IMR-90 (cell line): ENCODE results near the gene CADM1. TPM values are rescaled to one million over a fixed set of nuclear protein-coding genes. Genes with fewer than 3 reads are reported as not detected.

Source experiments
- ATAC-seq: fragments of 200-7000 bp; cut with Tn5 transposase; 2 replicates; pipeline ENCODE4 v1.9.1; 2020; ENCODE audit warnings: low read depth, mild to moderate bottlenecking, moderate library complexity
- BruUV-seq: library from RNA; stranded (reverse); fragments of 400-500 nt; replicated peaks from 2 replicates; lab custom pipeline; 2021; lab: Mats Ljungman, UMichigan
- CTCF ChIA-PET: fragments of 300-600 bp; formaldehyde crosslinking; extraction: SDS; loops from one replicate; lab custom pipeline; 2021; ENCODE audit warnings: antibody characterized with exemption; lab: Yijun Ruan, JAX
- POLR2A ChIA-PET: fragments of 300-600 bp; sonication (Branson Sonifier 250); formaldehyde crosslinking; loops from one replicate; lab custom pipeline; 2022; ENCODE audit warnings: antibody characterized with exemption; ENCODE audit not compliant: unreplicated experiment; lab: Charles Lee
- DNase-seq: peaks from one replicate; pipeline ENCODE4 v3.0.0; 2013
- H2AFZ ChIP-seq: replicated peaks from 2 replicates; pipeline ENCODE3; 2013; ENCODE audit warnings: low read length, mild to moderate bottlenecking; ENCODE audit not compliant: poor library complexity
- H2AK5ac ChIP-seq: 2 replicates; pipeline ENCODE4 v1.6.1; 2013; ENCODE audit warnings: low read depth, low read length, inconsistent platforms
- H2AK9ac ChIP-seq: replicated peaks from 2 replicates; pipeline ENCODE3; 2013; ENCODE audit warnings: mild to moderate bottlenecking, low read depth, low read length, moderate library complexity; ENCODE audit not compliant: poor library complexity
- H2BK120ac ChIP-seq: 2 replicates; pipeline ENCODE4 v1.6.1; 2013; ENCODE audit warnings: low read depth, low read length, inconsistent platforms
- H2BK15ac ChIP-seq: 3 replicates; pipeline ENCODE4 v1.6.1; 2013; ENCODE audit warnings: low read depth, low read length, inconsistent platforms
- H2BK20ac ChIP-seq: 2 replicates; pipeline ENCODE4 v1.6.1; 2013; ENCODE audit warnings: low read depth, mild to moderate bottlenecking, inconsistent platforms, low read length, moderate library complexity
- H2BK5ac ChIP-seq: 2 replicates; pipeline ENCODE4 v1.6.1; 2013; ENCODE audit warnings: mild to moderate bottlenecking, low read depth, low read length, inconsistent platforms; ENCODE audit not compliant: poor library complexity, severe bottlenecking
- H3K14ac ChIP-seq: replicated peaks from 2 replicates; pipeline ENCODE4 v1.6.1; 2013; ENCODE audit warnings: low read depth, low read length, inconsistent platforms
- H3K18ac ChIP-seq: 2 replicates; pipeline ENCODE4 v1.6.1; 2013; ENCODE audit warnings: low read depth, low read length, control low read depth
- H3K23ac ChIP-seq: 2 replicates; pipeline ENCODE4 v1.6.1; 2013; ENCODE audit warnings: low read depth, low read length, inconsistent platforms
- H3K27ac ChIP-seq: 2 replicates; pipeline ENCODE4 v1.5.1; 2013; ENCODE audit warnings: mild to moderate bottlenecking, control low read depth, low read length; ENCODE audit not compliant: insufficient read depth
- H3K27me3 ChIP-seq: 2 replicates; pipeline ENCODE4 v1.6.1; 2013; ENCODE audit warnings: low read length; ENCODE audit not compliant: control insufficient read depth, insufficient read depth
- H3K36me3 ChIP-seq: 2 replicates; pipeline ENCODE4 v1.6.1; 2013; ENCODE audit warnings: low read length, mixed read lengths; ENCODE audit not compliant: control insufficient read depth, insufficient read depth
- H3K4ac ChIP-seq: 2 replicates; pipeline ENCODE4 v1.6.1; 2013; ENCODE audit warnings: low read depth, low read length, inconsistent platforms
- H3K4me1 ChIP-seq: 2 replicates; pipeline ENCODE4 v1.6.1; 2013; ENCODE audit warnings: low read length, mixed read lengths; ENCODE audit not compliant: control insufficient read depth, insufficient read depth
- H3K4me2 ChIP-seq: 2 replicates; pipeline ENCODE4 v1.6.1; 2013; ENCODE audit warnings: low read depth, mild to moderate bottlenecking, control low read depth, low read length, moderate library complexity
- H3K4me3 ChIP-seq: 2 replicates; pipeline ENCODE4 v1.5.1; 2013; ENCODE audit warnings: low read depth, mild to moderate bottlenecking, control low read depth, low read length, moderate library complexity; ENCODE audit not compliant: insufficient read depth
- H3K56ac ChIP-seq: 2 replicates; pipeline ENCODE4 v1.6.1; 2013; ENCODE audit warnings: low read length, inconsistent platforms; ENCODE audit not compliant: insufficient read depth; ENCODE audit errors: extremely low read depth
- H3K79me1 ChIP-seq, 2 experiments: 2 replicates each; pipeline ENCODE4 v1.6.1; 2013; ENCODE audit warnings: low read length in 2 of 2, inconsistent platforms in 1 of 2, low read depth in 1 of 2
- H3K9ac ChIP-seq: 2 replicates; pipeline ENCODE4 v1.6.1; 2013; ENCODE audit warnings: low read depth, low read length, control low read depth
- H3K9me1 ChIP-seq: 2 replicates; pipeline ENCODE4 v1.6.1; 2013; ENCODE audit warnings: low read length, inconsistent platforms; ENCODE audit not compliant: insufficient read depth
- H3K9me3 ChIP-seq: 2 replicates; pipeline ENCODE4 v1.6.1; 2013; ENCODE audit warnings: low read length; ENCODE audit not compliant: control insufficient read depth, insufficient read depth
- H4K20me1 ChIP-seq: 2 replicates; pipeline ENCODE4 v1.6.1; 2013; ENCODE audit warnings: low read length, inconsistent platforms; ENCODE audit not compliant: insufficient read depth
- H4K5ac ChIP-seq: 2 replicates; pipeline ENCODE4 v1.6.1; 2013; ENCODE audit warnings: mild to moderate bottlenecking, low read depth, low read length, control low read depth
- H4K8ac ChIP-seq, 2 experiments: 2 replicates each; pipeline ENCODE4 v1.6.1; 2013; ENCODE audit warnings: low read depth in 2 of 2, low read length in 2 of 2, control low read depth in 1 of 2, inconsistent platforms in 1 of 2
- H4K91ac ChIP-seq: 2 replicates; pipeline ENCODE4 v1.6.1; 2013; ENCODE audit warnings: low read depth, low read length, inconsistent platforms; ENCODE audit not compliant: insufficient read depth
- BHLHE40 ChIP-seq: fragments of 150-350 bp; IDR thresholded peaks from 2 replicates; pipeline ENCODE4 v1.6.1; 2016; ENCODE audit warnings: mild to moderate bottlenecking, low read depth, low read length
- CEBPB ChIP-seq: IDR thresholded peaks from 2 replicates; pipeline ENCODE4 v1.6.1; 2012; ENCODE audit warnings: low read depth, low read length, improper control_type of control experiment
- CHD1 ChIP-seq: IDR thresholded peaks from 2 replicates; pipeline ENCODE4 v1.6.1; 2012; ENCODE audit warnings: low read depth, low read length, improper control_type of control experiment
- ELK1 ChIP-seq: fragments of 150-350 bp; IDR thresholded peaks from 2 replicates; pipeline ENCODE4 v1.6.1; 2016; ENCODE audit warnings: low read depth, mild to moderate bottlenecking, low read length, moderate library complexity, borderline replicate concordance
- FOS ChIP-seq: fragments of 150-350 bp; IDR thresholded peaks from 2 replicates; pipeline ENCODE4 v1.6.1; 2016; ENCODE audit warnings: low read depth, low read length
- MAFK ChIP-seq: IDR thresholded peaks from 2 replicates; pipeline ENCODE4 v1.6.1; 2012; ENCODE audit warnings: low read depth, low read length, improper control_type of control experiment
- MAZ ChIP-seq: IDR thresholded peaks from 2 replicates; pipeline ENCODE4 v1.6.1; 2012; ENCODE audit warnings: low read depth, mild to moderate bottlenecking, low read length, improper control_type of control experiment, moderate library complexity, borderline replicate concordance
- MXI1 ChIP-seq: IDR thresholded peaks from 2 replicates; pipeline ENCODE4 v1.6.1; 2012; ENCODE audit warnings: low read depth, mild to moderate bottlenecking, low read length, moderate library complexity, borderline replicate concordance
- NFE2L2 ChIP-seq: fragments of 150-350 bp; IDR thresholded peaks from 2 replicates; pipeline ENCODE4 v1.6.1; 2016; ENCODE audit warnings: low read depth, mild to moderate bottlenecking, low read length
- POLR2A ChIP-seq: IDR thresholded peaks from 2 replicates; pipeline ENCODE4 v1.6.1; 2012; ENCODE audit warnings: mild to moderate bottlenecking, low read depth, low read length
- RAD21 ChIP-seq: IDR thresholded peaks from 2 replicates; pipeline ENCODE4 v1.6.1; 2012; ENCODE audit warnings: low read length, improper control_type of control experiment
- RCOR1 ChIP-seq: IDR thresholded peaks from 2 replicates; pipeline ENCODE4 v1.6.1; 2012; ENCODE audit warnings: mild to moderate bottlenecking, low read length, improper control_type of control experiment; ENCODE audit not compliant: insufficient replicate concordance
- RFX5 ChIP-seq: IDR thresholded peaks from 2 replicates; pipeline ENCODE4 v1.8.0; 2012; ENCODE audit warnings: low read depth, mild to moderate bottlenecking, low read length, moderate library complexity
- SMC3 ChIP-seq: fragments of 150-350 bp; IDR thresholded peaks from 2 replicates; pipeline ENCODE4 v1.6.1; 2016; ENCODE audit warnings: low read depth, mild to moderate bottlenecking, antibody characterized with exemption, low read length, moderate library complexity
- USF2 ChIP-seq: fragments of 150-350 bp; IDR thresholded peaks from 2 replicates; pipeline ENCODE4 v1.6.1; 2017; ENCODE audit warnings: mild to moderate bottlenecking, antibody characterized with exemption, low read length, low read depth
- WGBS, 2 experiments: methylation state at CpG; one replicate each; pipeline versions ENCODE4 v1.1.5 to v1.1.7; 2013; ENCODE audit warnings: missing lambda C conversion rate in 2 of 2; ENCODE audit not compliant: insufficient read length in 1 of 2; ENCODE audit errors: extremely low coverage in 2 of 2; 5-methylcytosine and 5-hydroxymethylcytosine counted together
- dilution Hi-C: fragments of 300-500 bp; cut with HindIII; formaldehyde crosslinking; loops from one replicate; pipeline ENCODE4 v1.14.3; 2018; ENCODE audit warnings: low sequenced_read_pairs; ENCODE audit not compliant: unreplicated experiment
- in situ Hi-C: fragments of 300-500 bp; cut with MboI; formaldehyde crosslinking; loops from 3 replicates; pipeline ENCODE4 v1.14.3; 2019; ENCODE audit warnings: low sequenced_read_pairs, inconsistent platforms, mixed read lengths
- intact Hi-C: fragments of 100-400 bp; cut with micrococcal nuclease; formaldehyde crosslinking; loops from 2 replicates; pipeline ENCODE4 v1.10.0; 2022
- polyA plus RNA-seq, 3 experiments: library from polyadenylated mRNA; depleted of rRNA; stranded (reverse); fragments of >200 nt; gene quantifications; 2 replicates each; pipeline ENCODE4 v1.2.3, GENCODE V29; 2012; ENCODE audit warnings: low replicate concordance in 1 of 3
- total RNA-seq: library from RNA; depleted of rRNA; stranded (reverse); fragments of >200 nt; gene quantifications from 2 replicates; pipeline ENCODE4 v1.2.3, GENCODE V29; 2012

Gene CADM1
- total and polyA plus RNA-seq, 2 of the 4 experiments (the other 2 are of a cell fraction), result 28.8 to 77.1 TPM

GRCh38 chr11:115498354-115498753 is 5.9 kb downstream of the CADM1 start:
- no peak for ATAC-seq
- H3K79me1 ChIP-seq, result peaks cover 9 to 12% of the 10 kb centered on the region in 2 experiments
- no peak overlapping the region for H2BK120ac ChIP-seq
- in situ Hi-C loops, result no loop called here
- no peaks in the 10 kb centered on the region; the same call in 1 of the 2 replicates for H3K9me1 ChIP-seq
- no peak overlapping the region for H2BK20ac ChIP-seq
- H3K18ac ChIP-seq, result no peak overlapping the region
- H3K23ac ChIP-seq, result no peak overlapping the region
- H3K27me3 ChIP-seq, result no peaks in the 10 kb centered on the region; the same call in 1 of the 2 replicates
- H3K36me3 ChIP-seq, result no peaks in the 10 kb centered on the region
- H2AFZ ChIP-seq, result no peak overlapping the region
- no peaks in the 10 kb centered on the region for H3K9me3 ChIP-seq
- TF ChIP-seq MXI1, result no peak
- no peak for TF ChIP-seq NFE2L2
- no peak for TF ChIP-seq CEBPB
- TF ChIP-seq MAZ, result no peak
- no peak for TF ChIP-seq RFX5
- TF ChIP-seq MAFK, result no peak
- no peak for TF ChIP-seq CHD1
- no peak for TF ChIP-seq RCOR1
- TF ChIP-seq SMC3, result no peak
- no peak for TF ChIP-seq POLR2A
- no peak for TF ChIP-seq BHLHE40
- no peak for TF ChIP-seq FOS
- TF ChIP-seq ELK1, result no peak
- TF ChIP-seq RAD21, result no peak
- TF ChIP-seq USF2, result no peak
- no peak overlapping the region for H4K91ac ChIP-seq
- no peak overlapping the region for H4K8ac ChIP-seq
- no peak overlapping the region for H3K4me3 ChIP-seq
- no peak overlapping the region for H3K27ac ChIP-seq
- ChIA-PET CTCF (interaction anchor here (1.0 kb wide), 1 partner anchor 217 kb away, joined by 3 read pairs; no protein-coding TSS in a partner anchor), POLR2A (no interaction called here)
- H3K9ac ChIP-seq, result no peak overlapping the region
- dilution Hi-C loops, result no loop called here
- H3K4ac ChIP-seq, result no peak overlapping the region
- H2BK5ac ChIP-seq, result no peak overlapping the region
- BruUV-seq, result no TSS peak
- no peak for DNase-seq
- no CpG with 5 or more reads among the region's 9 CpGs for WGBS, 2 experiments
- H3K4me1 ChIP-seq, result peaks cover 2% of the 10 kb centered on the region; the same call in 1 of the 2 replicates
- H3K4me2 ChIP-seq, result no peak overlapping the region
- no peak overlapping the region for H2AK5ac ChIP-seq
- no peak overlapping the region for H3K56ac ChIP-seq
- intact Hi-C loops, result no loop called here
- H3K14ac ChIP-seq, result no peak overlapping the region
- no peak overlapping the region for H2BK15ac ChIP-seq
- no peak overlapping the region for H2AK9ac ChIP-seq
- peaks cover 8% of the 10 kb centered on the region; the same call in 1 of the 2 replicates for H4K20me1 ChIP-seq
- H4K5ac ChIP-seq, result no peak overlapping the region
